Mesodermal cell (in vitro differentiated cells): Measurements from ENCODE around the gene KRT33A.

ENCODE experiments used
- H3K27ac ChIP-seq: 2 replicates; pipeline ENCODE4 v1.7.0; 2013; ENCODE audit warnings: mild to moderate bottlenecking, low read depth, low read length, moderate library complexity; ENCODE audit not compliant: severe bottlenecking
- H3K36me3 ChIP-seq: 2 replicates; pipeline ENCODE4 v1.7.1; 2013; ENCODE audit warnings: mild to moderate bottlenecking, low read length, moderate library complexity; ENCODE audit not compliant: control insufficient read depth, insufficient read depth
- H3K4me1 ChIP-seq: one replicate; pipeline ENCODE4 v1.7.1; 2013; ENCODE audit warnings: mild to moderate bottlenecking, low read length; ENCODE audit not compliant: insufficient read depth, control insufficient read depth, poor library complexity, severe bottlenecking
- H3K4me3 ChIP-seq: 2 replicates; pipeline ENCODE4 v1.7.0; 2013; ENCODE audit warnings: low read length, control low read depth, mild to moderate bottlenecking; ENCODE audit not compliant: insufficient read depth, poor library complexity, severe bottlenecking; ENCODE audit errors: extremely low read depth
- H3K9me3 ChIP-seq: 2 replicates; pipeline ENCODE4 v1.7.1; 2013; ENCODE audit warnings: mild to moderate bottlenecking, low read length, moderate library complexity; ENCODE audit not compliant: control insufficient read depth
- WGBS, 2 experiments: methylation state at CpG; one replicate each; pipeline ENCODE4 v1.1.5; 2013; ENCODE audit warnings: missing lambda C conversion rate in 2 of 2; ENCODE audit not compliant: insufficient coverage in 2 of 2; 5-methylcytosine and 5-hydroxymethylcytosine counted together

KRT33A gene

GRCh38 chr17:41318231-41318630 is 32.4 kb downstream of the KRT33A start:
- Histone ChIP-seq H3K9me3 (peaks cover 11% of the 10 kb centered on the region), H3K36me3 (no peaks in the 10 kb centered on the region), H3K4me1 (no peaks in the 10 kb centered on the region), H3K4me3 (no peak overlapping the region), H3K27ac (no peak overlapping the region)
- WGBS, 2 experiments: 32 to 71% methylated on average over 2 of the region's 2 CpGs

GRCh38 chr17:41315814-41316445 is 34.7 kb downstream of the KRT33A start:
- 82 to 92% methylated on average over 10 to 13 of the region's 17 CpGs for WGBS, 2 experiments
- no peak overlapping the region for H3K4me3 ChIP-seq
- H3K4me1 ChIP-seq: no peaks in the 10 kb centered on the region
- peaks cover 11% of the 10 kb centered on the region for H3K9me3 ChIP-seq
- no peaks in the 10 kb centered on the region for H3K36me3 ChIP-seq
- H3K27ac ChIP-seq: no peak overlapping the region

- WGBS, 2 experiments: 88 to 90% methylated on average over 11 to 18 of the region's 24 CpGs
- H3K4me3 ChIP-seq: no peak within 1 kb of the TSS
- no peaks in the 10 kb centered on the region for H3K4me1 ChIP-seq
- peaks cover 11% of the 10 kb centered on the region for H3K9me3 ChIP-seq
- no peaks in the 10 kb centered on the region for H3K36me3 ChIP-seq
- H3K27ac ChIP-seq: no peak within 1 kb of the TSS
Measured at GRCh38 chr17:41315204-41315794, 35.3 kb downstream of the KRT33A start, which contains the start of gene KRTAP17-1. Gene KRTAP17-1, minus strand, starts transcription at chr17:41315710. Its CDS starts 60 bp downstream, at chr17:41315650.

GRCh38 chr17:41311111-41311510 is 39.5 kb downstream of the KRT33A start:
- Histone ChIP-seq H3K4me1 (no peaks in the 10 kb centered on the region), H3K36me3 (no peaks in the 10 kb centered on the region), H3K4me3 (no peak overlapping the region), H3K9me3 (no peaks in the 10 kb centered on the region), H3K27ac (no peak overlapping the region)
- WGBS, 2 experiments: 71 to 80% methylated on average over 1 of the region's 1 CpG

- Histone ChIP-seq H3K4me1 (no peaks in the 10 kb centered on the region), H3K9me3 (no peaks in the 10 kb centered on the region), H3K4me3 (no peak within 1 kb of the TSS), H3K36me3 (no peaks in the 10 kb centered on the region), H3K27ac (no peak within 1 kb of the TSS)
- 87 to 88% methylated on average over 6 to 7 of the region's 7 CpGs for WGBS, 2 experiments
Measured at GRCh38 chr17:41308918-41309359, 41.7 kb downstream of the KRT33A start, which contains the start of gene KRTAP16-1. Gene KRTAP16-1, minus strand, starts transcription at chr17:41309309. Its CDS starts 56 bp downstream, at chr17:41309253.

- H3K4me3 ChIP-seq: no peak overlapping the region
- 86% methylated on average over 10 of the region's 10 CpGs for WGBS, 2 experiments
Measured at GRCh38 chr17:41308251-41308917, 42.2 kb downstream of the KRT33A start.

GRCh38 chr17:41307647-41308046 is 43.0 kb downstream of the KRT33A start:
- Histone ChIP-seq H3K9me3 (no peaks in the 10 kb centered on the region), H3K4me1 (no peaks in the 10 kb centered on the region), H3K36me3 (no peaks in the 10 kb centered on the region), H3K27ac (no peak overlapping the region), H3K4me3 (no peak overlapping the region)
- WGBS, 2 experiments: 92 to 93% methylated on average over 8 to 9 of the region's 9 CpGs

More at GRCh38 chr17:41308251-41308917, 42.2 kb downstream of the KRT33A start:
- H3K27ac ChIP-seq: no peak overlapping the region
- no peaks in the 10 kb centered on the region for H3K9me3 ChIP-seq
- H3K36me3 ChIP-seq: no peaks in the 10 kb centered on the region
- no peaks in the 10 kb centered on the region for H3K4me1 ChIP-seq

- 50 to 94% methylated on average over 2 to 6 of the region's 12 CpGs for WGBS, 2 experiments
- H3K4me1 ChIP-seq: no peaks in the 10 kb centered on the region
- no peak overlapping the region for H3K27ac ChIP-seq
Measured at GRCh38 chr17:41304091-41304490, 46.5 kb downstream of the KRT33A start.

GRCh38 chr17:41302981-41303380 is 47.6 kb downstream of the KRT33A start:
- Histone ChIP-seq H3K27ac (no peak overlapping the region), H3K9me3 (no peaks in the 10 kb centered on the region), H3K4me1 (no peaks in the 10 kb centered on the region), H3K4me3 (no peak overlapping the region), H3K36me3 (no peaks in the 10 kb centered on the region)
- 92 to 100% methylated on average over 3 of the region's 4 CpGs for WGBS, 2 experiments

More at GRCh38 chr17:41304091-41304490, 46.5 kb downstream of the KRT33A start:
- Histone ChIP-seq H3K36me3 (no peaks in the 10 kb centered on the region), H3K4me3 (no peak overlapping the region), H3K9me3 (no peaks in the 10 kb centered on the region)

- Histone ChIP-seq H3K27ac (no peak within 1 kb of the TSS), H3K36me3 (no peaks in the 10 kb centered on the region), H3K4me3 (no peak within 1 kb of the TSS), H3K4me1 (no peaks in the 10 kb centered on the region), H3K9me3 (no peaks in the 10 kb centered on the region)
- 84 to 89% methylated on average over 9 to 11 of the region's 11 CpGs for WGBS, 2 experiments
Measured at GRCh38 chr17:41301916-41302901, 48.4 kb downstream of the KRT33A start, which contains the start of gene KRTAP29-1. Gene KRTAP29-1, minus strand, starts transcription at chr17:41302851. Its CDS starts 0 bp downstream, at chr17:41302851.
